Testis (tissue), 2 donors: ENCODE results near the gene CCPG1.

Source experiments
- POLR2A ChIP-seq: fragments of 450-650 bp; IDR thresholded peaks from one replicate; pipeline ENCODE4 v1.6.1; 2017; ENCODE audit warnings: antibody characterized with exemption, mild to moderate bottlenecking, moderate library complexity
- TF ChIP-seq, protein P1 (sequence below), 3 experiments: fragments of 450-650 bp in 2 of 3; fragments of 200-600 bp in 1 of 3; sonication (generic) in 1 of 3; IDR thresholded peaks; one replicate each; pipeline ENCODE4 v1.5.1; 2016 to 2019; ENCODE audit warnings: antibody characterized with exemption in 3 of 3, mild to moderate bottlenecking in 2 of 3, moderate library complexity in 1 of 3

DNA sequence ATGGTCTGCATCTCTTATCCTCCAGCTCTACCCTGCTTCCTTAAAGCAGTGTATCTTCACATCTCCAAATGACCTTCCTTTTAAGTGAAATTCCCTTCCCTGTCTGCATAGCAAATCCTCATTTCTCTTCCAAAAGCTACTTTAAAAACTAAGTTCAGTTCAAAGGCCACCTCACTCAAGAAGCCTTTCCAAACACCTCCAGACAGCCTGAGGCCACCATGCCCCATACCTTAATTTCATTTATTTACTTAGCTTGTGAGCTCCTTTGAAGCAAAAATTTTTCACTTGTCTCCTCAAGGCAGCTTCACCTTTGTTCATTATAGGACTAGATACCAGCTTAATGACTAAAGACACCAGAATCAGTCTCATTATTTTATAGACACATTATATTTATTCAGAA, 49.7 kb downstream of the CCPG1 start:
- TF ChIP-seq, protein P1, sequence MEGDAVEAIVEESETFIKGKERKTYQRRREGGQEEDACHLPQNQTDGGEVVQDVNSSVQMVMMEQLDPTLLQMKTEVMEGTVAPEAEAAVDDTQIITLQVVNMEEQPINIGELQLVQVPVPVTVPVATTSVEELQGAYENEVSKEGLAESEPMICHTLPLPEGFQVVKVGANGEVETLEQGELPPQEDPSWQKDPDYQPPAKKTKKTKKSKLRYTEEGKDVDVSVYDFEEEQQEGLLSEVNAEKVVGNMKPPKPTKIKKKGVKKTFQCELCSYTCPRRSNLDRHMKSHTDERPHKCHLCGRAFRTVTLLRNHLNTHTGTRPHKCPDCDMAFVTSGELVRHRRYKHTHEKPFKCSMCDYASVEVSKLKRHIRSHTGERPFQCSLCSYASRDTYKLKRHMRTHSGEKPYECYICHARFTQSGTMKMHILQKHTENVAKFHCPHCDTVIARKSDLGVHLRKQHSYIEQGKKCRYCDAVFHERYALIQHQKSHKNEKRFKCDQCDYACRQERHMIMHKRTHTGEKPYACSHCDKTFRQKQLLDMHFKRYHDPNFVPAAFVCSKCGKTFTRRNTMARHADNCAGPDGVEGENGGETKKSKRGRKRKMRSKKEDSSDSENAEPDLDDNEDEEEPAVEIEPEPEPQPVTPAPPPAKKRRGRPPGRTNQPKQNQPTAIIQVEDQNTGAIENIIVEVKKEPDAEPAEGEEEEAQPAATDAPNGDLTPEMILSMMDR (IDR thresholded peaks at IDR 0.05): no peak
- TF ChIP-seq POLR2A: no peak
